ENCODE measurements around the gene AGMAT. TPM values are rescaled to one million over a fixed set of nuclear protein-coding genes. Genes with fewer than 3 reads are reported as not detected.
A peak's percentile ranks its signal among the peaks of the same experiment; 100 is the strongest.

Gene AGMAT
- total and polyA plus RNA-seq, 9 of the 15 experiments (the other 6 are each of a cell fraction or from before 2014, with no cell fraction given) = not detected

GRCh38 chr1:15603050-15603965, 18.5 kb upstream of the AGMAT start (continued):
- TF ChIP-seq DMBX1 (CRISPR knock-in tag; IDR thresholded peaks at IDR 0.05; ENCODE audit: borderline replicate concordance) (no peak; the same call in 1 of the 2 replicates), KLF10 (CRISPR knock-in tag; IDR thresholded peaks at IDR 0.05) (no peak), POLR2AphosphoS2 (IDR thresholded peaks at IDR 0.05; ENCODE audit: low read length) (no peak), TSHZ1 (CRISPR knock-in tag; IDR thresholded peaks at IDR 0.05) (no peak), CREB3L1 (IDR thresholded peaks at IDR 0.05; ENCODE audit: borderline replicate concordance, low read depth) (peak; percentile 37; the same call in 1 of the 2 replicates), SMAD1 (IDR thresholded peaks at IDR 0.05; ENCODE audit: low read depth, low read length, partially characterized antibody) (no peak), GTF2B (IDR thresholded peaks at IDR 0.05; ENCODE audit: extremely low read depth, insufficient read length) (no peak), ETV5 (CRISPR knock-in tag; IDR thresholded peaks at IDR 0.05; ENCODE audit: low read depth) (no peak), ZNF436 (CRISPR knock-in tag; IDR thresholded peaks at IDR 0.05) (no peak), ZBTB8A (IDR thresholded peaks at IDR 0.05; ENCODE audit: partially characterized antibody) (no peak), FIP1L1 (IDR thresholded peaks at IDR 0.05; ENCODE audit: low read depth, low read length, poor library complexity, severe bottlenecking) (no peak), ZNF699 (CRISPR knock-in tag; IDR thresholded peaks at IDR 0.05; ENCODE audit: insufficient replicate concordance) (no peak), HMBOX1 (IDR thresholded peaks at IDR 0.05) (no peak), ETV6 (IDR thresholded peaks at IDR 0.05; ENCODE audit: borderline replicate concordance in 1 of 2, low read depth in 2 of 2, low read length in 1 of 2) (no peak), ETV6 (CRISPR knock-in tag; IDR thresholded peaks at IDR 0.05; ENCODE audit: borderline replicate concordance) (no peak), PRMT5 (CRISPR knock-in tag; IDR thresholded peaks at IDR 0.05) (no peak), ZEB2 (IDR thresholded peaks at IDR 0.05) (no peak), NUFIP1 (IDR thresholded peaks at IDR 0.05; ENCODE audit: partially characterized antibody) (no peak), ZNF277 (CRISPR knock-in tag; IDR thresholded peaks at IDR 0.05; ENCODE audit: borderline replicate concordance) (no peak)

Measured in K562 (cell line).